A549 (cell line): Measurements from ENCODE around the gene RNF220. TPM values are rescaled to one million over a fixed set of nuclear protein-coding genes. Genes with fewer than 3 reads are reported as not detected.

Experiments used
- ATAC-seq, 2 experiments: fragments of 200-7000 bp in 1 of 2; fragments of >200 bp in 1 of 2; cut with Nextera tagmentation in 1 of 2; cut with Tn5 transposase in 1 of 2; 3 replicates each; pipeline versions ENCODE4 v1.8.0 to v1.9.1; 2018 to 2020; ENCODE audit warnings: mild to moderate bottlenecking in 1 of 2, moderate library complexity in 1 of 2
- CTCF ChIA-PET: fragments of 300-600 bp; sonication (Branson Sonifier 250); formaldehyde crosslinking; extraction: SDS; loops from one replicate; lab custom pipeline; 2021; ENCODE audit warnings: antibody characterized with exemption, inconsistent platforms; lab: Yijun Ruan, JAX
- POLR2A ChIA-PET: fragments of 350-600 bp; formaldehyde crosslinking; extraction: SDS; loops from one replicate; lab custom pipeline; 2021; ENCODE audit warnings: antibody characterized with exemption, inconsistent platforms; lab: Yijun Ruan, JAX
- DNase-seq, 2 experiments: peaks; one replicate each; pipeline versions ENCODE4 v3.0.0 to v3.0.0-alpha.2; 2011 to 2016; ENCODE audit warnings: low read depth in 1 of 2, low spot score in 1 of 2
- FAIRE-seq: peaks from 2 replicates; lab custom pipeline; 2011; peaks lifted over from hg19 to GRCh38; lab: Jason Lieb, UNC
- H3K27ac ChIP-seq, 2 experiments: fragments of >200 bp; sonication (Bioruptor Twin); formaldehyde crosslinking; 3 replicates each; pipeline ENCODE4 v1.5.1; 2016 to 2017
- H3K4me1 ChIP-seq: fragments of >200 bp; sonication (Bioruptor Twin); formaldehyde crosslinking; 3 replicates; pipeline ENCODE4 v1.6.1; 2016
- H3K4me2 ChIP-seq: fragments of >200 bp; sonication (Bioruptor Twin); formaldehyde crosslinking; 3 replicates; pipeline ENCODE4 v1.6.1; 2016
- H3K4me3 ChIP-seq: fragments of >200 bp; sonication (Bioruptor Twin); formaldehyde crosslinking; 3 replicates; pipeline ENCODE4 v1.5.1; 2016
- H3K9me3 ChIP-seq: fragments of >200 bp; sonication (Bioruptor Twin); formaldehyde crosslinking; 3 replicates; pipeline ENCODE4 v1.6.1; 2016
- ATOH8 ChIP-seq: fragments of 250-450 bp; sonication (Bioruptor Pico); IDR thresholded peaks from 2 replicates; pipeline ENCODE4 v1.5.0; 2020; ENCODE audit warnings: low read depth, mild to moderate bottlenecking, moderate library complexity
- CBX2 ChIP-seq: fragments of 200-600 bp; sonication (generic); IDR thresholded peaks from 2 replicates; pipeline ENCODE4 v1.6.1; 2016; ENCODE audit warnings: low read depth, mild to moderate bottlenecking, borderline replicate concordance
- CTCF ChIP-seq: fragments of >200 bp; sonication (Bioruptor Twin); formaldehyde crosslinking; IDR thresholded peaks from 3 replicates; pipeline ENCODE4 v1.5.1; 2016
- ELK1 ChIP-seq: fragments of 150-350 bp; IDR thresholded peaks from 2 replicates; pipeline ENCODE4 v1.6.1; 2014; ENCODE audit warnings: low read depth, mild to moderate bottlenecking, low read length
- ESRRA ChIP-seq: fragments of 150-350 bp; IDR thresholded peaks from 2 replicates; pipeline ENCODE4 v1.6.1; 2014; ENCODE audit warnings: mild to moderate bottlenecking, low read length, borderline replicate concordance
- FOSL2 ChIP-seq, 2 experiments: fragments of 450-650 bp in 1 of 2; fragments of >200 bp in 1 of 2; sonication (Bioruptor Twin) in 1 of 2; formaldehyde crosslinking; IDR thresholded peaks; 2 replicates each; pipeline versions ENCODE4 v1.5.0 to v1.6.1; 2016 to 2020; ENCODE audit warnings: mild to moderate bottlenecking in 1 of 2, moderate library complexity in 1 of 2
- HES2 ChIP-seq: fragments of >200 bp; sonication (Bioruptor Twin); formaldehyde crosslinking; IDR thresholded peaks from 2 replicates; pipeline ENCODE4 v1.6.1; 2016
- HMGXB4 ChIP-seq: fragments of 250-450 bp; sonication (Bioruptor Pico); IDR thresholded peaks from 2 replicates; pipeline ENCODE4 v1.5.0; 2021; ENCODE audit warnings: mild to moderate bottlenecking, moderate library complexity, borderline replicate concordance
- JUNB ChIP-seq: fragments of >200 bp; sonication (Bioruptor Twin); formaldehyde crosslinking; IDR thresholded peaks from 2 replicates; pipeline ENCODE4 v1.6.1; 2016
- KDM5A ChIP-seq: fragments of 200-600 bp; sonication (generic); IDR thresholded peaks from 2 replicates; pipeline ENCODE4 v1.6.1; 2016; ENCODE audit warnings: antibody characterized with exemption, mild to moderate bottlenecking
- PBX3 ChIP-seq: IDR thresholded peaks from 2 replicates; pipeline ENCODE4 v1.6.1; 2012
- PHF8 ChIP-seq: fragments of 200-600 bp; sonication (generic); IDR thresholded peaks from 2 replicates; pipeline ENCODE4 v1.6.1; 2016; ENCODE audit warnings: low read depth, mild to moderate bottlenecking, antibody characterized with exemption, moderate library complexity, borderline replicate concordance
- POLR2AphosphoS2 ChIP-seq: conservative IDR thresholded peaks from 2 replicates; pipeline ENCODE4 v1.6.1; 2012; ENCODE audit warnings: low read length, improper control_type of control experiment, inconsistent platforms
- RAD21 ChIP-seq, 2 experiments: fragments of >200 bp in 1 of 2; sonication (Bioruptor Twin) in 1 of 2; formaldehyde crosslinking in 1 of 2; IDR thresholded peaks in 1 of 2; conservative IDR thresholded peaks in 1 of 2; 2 replicates in 1 of 2; 3 replicates in 1 of 2; pipeline ENCODE4 v1.6.1; 2012 to 2018; ENCODE audit warnings: inconsistent platforms in 1 of 2
- RARB ChIP-seq: fragments of 250-450 bp; sonication (Bioruptor Pico); IDR thresholded peaks from 2 replicates; pipeline ENCODE4 v1.8.0; 2021; ENCODE audit warnings: mild to moderate bottlenecking, moderate library complexity
- RCOR1 ChIP-seq: fragments of 150-350 bp; IDR thresholded peaks from 2 replicates; pipeline ENCODE4 v1.6.1; 2014; ENCODE audit warnings: antibody characterized with exemption, low read length, low read depth
- RFX5 ChIP-seq: fragments of 450-650 bp; IDR thresholded peaks from 2 replicates; pipeline ENCODE4 v1.7.1; 2014; ENCODE audit warnings: antibody characterized with exemption, mild to moderate bottlenecking, moderate library complexity
- SREBF2 ChIP-seq: fragments of 450-650 bp; IDR thresholded peaks from 2 replicates; pipeline ENCODE4 v1.6.1; 2014; ENCODE audit warnings: mild to moderate bottlenecking, moderate library complexity
- USF2 ChIP-seq: fragments of 450-650 bp; IDR thresholded peaks from 2 replicates; pipeline ENCODE4 v1.6.1; 2014; ENCODE audit warnings: antibody characterized with exemption
- ZSCAN20 ChIP-seq: fragments of 250-450 bp; sonication (Bioruptor Pico); IDR thresholded peaks from 2 replicates; pipeline ENCODE4 v1.8.0; 2022; ENCODE audit warnings: mild to moderate bottlenecking, moderate library complexity
- WGBS: methylation state at CpG from one replicate; pipeline ENCODE4 v1.1.6; 2017; ENCODE audit errors: missing lambda C conversion rate; 5-methylcytosine and 5-hydroxymethylcytosine counted together
- polyA plus RNA-seq, 4 experiments: library from polyadenylated mRNA; depleted of rRNA in 3 of 4; stranded (reverse); fragments of >200 nt; fragmentation: RNase III in 1 of 4; extraction: RNeasy Plus Mini Kit Qiagen cat#74134 plus additional on column Dnase treatment in 1 of 4; gene quantifications; 2 replicates in 3 of 4; 3 replicates in 1 of 4; pipeline ENCODE4 v1.2.3, GENCODE V29; 2011 to 2017

The RNF220 gene
- polyA plus RNA-seq, 2 of the 4 experiments (the other 2 are of a cell fraction), result 53.4 to 54.5 TPM

GRCh38 chr1:44521378-44522080, 116.5 kb downstream of the RNF220 start:
- 73% methylated on average over 5 of the region's 5 CpGs for WGBS
- CTCF ChIA-PET, result no interaction called here
- ATAC-seq (no peak), DNase-seq (no peak), FAIRE-seq (no peak)
- Histone ChIP-seq H3K9me3 (no peaks in the 10 kb centered on the region), H3K4me3 (no peak overlapping the region), H3K4me2 (no peak overlapping the region), H3K27ac (no peak overlapping the region)
- POLR2A ChIA-PET, result no interaction called here
- TF ChIP-seq KDM5A (no peak), ELK1 (no peak), PHF8 (no peak), CBX2 (no peak), ATOH8 (no peak), RCOR1 (no peak), SREBF2 (no peak), POLR2AphosphoS2 (no peak), ESRRA (no peak), ZSCAN20 (no peak), HES2 (no peak), USF2 (no peak), CTCF (no peak), FOSL2 (IDR thresholded peaks at IDR 0.05) (no peak), FOSL2 (CRISPR knock-in tag; IDR thresholded peaks at IDR 0.05) (no peak), RFX5 (no peak), RAD21 (conservative IDR thresholded peaks at IDR 0.05 in 1 of 2, IDR thresholded peaks at IDR 0.05 in 1 of 2) (no peak), JUNB (no peak), PBX3 (no peak), RARB (CRISPR knock-in tag) (no peak), HMGXB4 (no peak)
- TF ChIP-seq, all 56 proteins: peak for 0
- H3K4me1 ChIP-seq, result no peaks in the 10 kb centered on the region
